Tibial nerve (tissue), 4 donors: ENCODE measurements around the gene S100A13.

Experiments used
- CTCF ChIP-seq, 5 experiments: fragments of 200-600 bp in 3 of 5; fragments of 450-650 bp in 2 of 5; sonication (generic) in 3 of 5; IDR thresholded peaks; one replicate each; pipeline ENCODE4 v1.5.1; 2016 to 2019; ENCODE audit warnings: antibody characterized with exemption in 5 of 5, mild to moderate bottlenecking in 3 of 5, moderate library complexity in 2 of 5
- EP300 ChIP-seq, 2 donors: sonication (generic); formaldehyde crosslinking; IDR thresholded peaks; one replicate each; pipeline ENCODE4 v1.6.1; 2017; ENCODE audit warnings: antibody characterized with exemption in 2 of 2, mild to moderate bottlenecking in 1 of 2
- POLR2A ChIP-seq, 2 donors: fragments of 450-650 bp; IDR thresholded peaks; one replicate each; pipeline ENCODE4 v1.6.1; 2017; ENCODE audit warnings: antibody characterized with exemption in 2 of 2, mild to moderate bottlenecking in 2 of 2, moderate library complexity in 2 of 2

GRCh38 chr1:153629971-153630370, 2.7 kb upstream of the S100A13 start:
- TF ChIP-seq POLR2A (IDR thresholded peaks at IDR 0.05) (no peak), EP300 (IDR thresholded peaks at IDR 0.05) (no peak), CTCF (IDR thresholded peaks at IDR 0.05) (no peak)
